Fibroblast of skin of abdomen (primary cell): Measurements from ENCODE around the gene CFAP92.

Experiments
- DNase-seq: peaks from one replicate; pipeline ENCODE4 v3.0.0-alpha.2; 2013

The CFAP92 gene

DNA sequence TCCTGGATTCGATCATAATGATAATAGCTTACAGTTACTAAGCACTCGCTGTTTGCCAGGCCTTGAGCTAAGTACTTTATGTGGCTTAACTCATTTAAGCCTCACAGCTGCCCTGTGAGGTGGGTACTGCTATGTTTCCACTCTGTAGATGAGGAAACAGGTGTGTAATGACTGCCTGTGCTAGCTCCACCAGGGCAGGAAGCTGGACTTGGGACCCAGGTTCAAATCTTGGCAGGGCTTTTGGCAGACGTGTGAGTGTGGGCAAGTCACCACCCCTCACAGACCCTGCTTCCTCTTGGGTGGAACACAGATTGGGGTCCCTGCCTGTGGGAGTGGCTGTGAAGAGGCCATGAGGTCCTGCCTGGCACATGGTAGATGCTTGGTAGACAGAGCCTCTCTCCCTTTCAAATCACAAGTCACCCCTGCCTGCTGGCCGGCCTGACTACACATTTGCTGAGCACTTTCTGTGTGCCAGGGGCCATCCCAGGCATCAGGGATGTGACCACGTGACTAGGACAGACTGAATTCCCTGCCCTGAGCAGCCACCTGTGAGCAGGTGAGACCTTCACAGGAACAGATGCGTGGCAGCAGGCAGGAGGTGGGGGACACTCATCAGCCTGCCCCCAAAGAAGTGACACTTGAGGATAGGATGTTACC lies 10.9 kb upstream of the CFAP92 start:
- DNase-seq: no peak

DNA sequence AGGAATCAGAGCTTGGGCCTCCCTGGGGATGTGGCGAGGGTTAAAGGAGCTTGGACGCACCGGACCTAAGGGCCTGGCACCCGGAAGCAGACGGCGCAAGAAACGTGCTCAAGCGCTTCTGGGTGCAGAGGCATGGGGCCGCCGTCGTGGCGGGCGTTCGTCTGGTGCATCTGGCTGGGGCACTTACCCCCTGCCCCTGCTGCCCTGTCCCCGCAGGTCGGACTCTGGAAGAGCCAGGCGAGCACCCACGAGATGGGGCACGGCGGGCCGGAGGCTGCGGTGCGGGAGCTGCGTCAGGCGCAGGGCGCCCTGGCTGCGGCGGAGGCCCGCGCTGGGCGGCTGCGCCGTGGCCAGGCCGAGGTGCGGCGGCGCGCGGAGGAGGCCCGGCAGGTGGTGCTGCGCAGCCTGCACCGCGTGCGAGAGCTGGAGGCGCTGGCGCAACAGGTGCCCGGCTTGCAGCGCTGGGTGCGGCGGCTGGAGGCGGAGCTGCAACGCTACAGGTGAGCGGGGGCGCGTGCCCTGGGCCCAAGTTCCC lies 9.8 kb upstream of the CFAP92 start:
- DNase-seq: no peak

DNA sequence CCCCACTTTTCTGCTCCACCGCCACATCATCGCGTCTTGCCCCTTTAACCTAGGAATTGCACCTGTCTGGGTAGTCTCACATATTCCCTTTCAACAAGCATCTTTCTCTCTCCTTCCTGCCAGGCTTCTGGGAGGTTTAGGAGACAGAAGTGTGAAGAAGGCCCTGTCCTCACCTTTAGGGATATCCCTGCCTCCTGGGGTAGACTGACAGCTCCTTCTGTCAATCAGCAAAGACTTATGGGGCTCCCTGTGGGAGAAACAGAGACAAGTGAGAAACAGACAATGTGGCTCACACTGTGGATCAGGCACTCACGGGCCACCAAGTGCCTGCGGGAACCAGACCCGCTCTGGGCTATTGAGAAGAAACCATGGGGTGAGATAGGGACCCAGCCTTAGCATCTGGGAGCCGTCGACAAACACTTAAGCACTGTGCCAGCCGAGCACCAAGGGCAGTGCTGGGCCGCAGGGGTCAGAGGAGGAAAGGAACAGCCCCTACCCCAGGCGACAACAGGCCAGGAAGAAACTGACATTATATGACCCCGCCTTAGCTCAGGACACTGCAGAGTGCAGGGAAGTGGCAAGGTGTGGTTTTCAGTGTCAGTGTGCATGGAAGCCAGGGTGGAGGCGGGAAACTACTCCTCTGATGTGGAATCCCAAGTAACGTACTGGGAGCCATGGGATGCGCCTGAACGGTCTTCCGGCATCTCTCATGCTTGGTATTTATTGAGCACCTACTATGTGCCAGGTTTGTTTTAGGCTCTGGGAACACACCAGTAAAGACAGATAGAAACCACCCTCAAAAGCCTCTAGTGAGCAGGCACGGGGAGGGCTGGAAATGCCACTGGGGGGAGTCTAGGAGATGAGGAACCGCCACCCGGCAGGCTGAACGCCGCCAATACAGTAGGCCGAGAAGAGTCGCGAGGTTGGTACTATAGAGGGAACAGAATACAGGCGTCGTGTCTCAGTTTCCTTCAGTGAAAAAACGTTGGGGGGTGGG lies 9.0 kb upstream of the CFAP92 start:
- no peak for DNase-seq

DNA sequence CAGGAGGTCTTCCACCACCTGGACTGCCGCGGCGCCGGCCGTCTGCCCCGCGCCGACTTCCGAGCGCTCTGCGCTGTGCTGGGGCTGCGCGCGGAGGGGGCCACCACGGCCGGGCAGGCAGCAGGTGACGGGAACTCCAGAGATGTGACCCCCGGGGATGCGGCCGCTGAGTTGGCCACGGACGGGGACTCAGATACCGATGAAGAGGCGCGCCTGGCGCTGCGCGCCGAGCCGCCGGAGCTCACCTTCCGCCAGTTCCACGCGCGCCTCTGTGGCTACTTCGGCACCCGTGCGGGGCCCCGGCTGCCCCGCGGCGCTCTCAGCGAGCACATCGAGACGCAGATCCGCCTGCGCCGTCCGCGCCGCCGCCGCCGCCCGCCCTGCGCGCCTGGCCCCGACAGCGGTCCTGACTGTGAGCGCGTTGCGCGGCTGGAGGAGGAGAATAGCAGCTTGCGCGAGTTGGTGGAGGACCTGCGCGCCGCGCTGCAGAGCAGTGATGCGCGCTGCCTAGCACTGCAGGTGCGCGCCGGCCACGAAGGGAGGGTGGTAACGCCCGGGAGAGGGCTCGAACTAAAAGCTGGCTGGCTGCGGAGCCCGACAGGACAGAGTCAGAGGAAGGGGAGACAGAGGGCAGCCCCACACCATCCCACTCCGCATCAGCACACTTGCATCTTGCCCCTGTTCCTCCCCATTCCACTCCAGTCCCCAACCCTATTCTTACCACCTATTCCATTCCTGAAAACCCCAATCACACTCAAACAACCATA lies 8.1 kb upstream of the CFAP92 start:
- no peak for DNase-seq

DNA sequence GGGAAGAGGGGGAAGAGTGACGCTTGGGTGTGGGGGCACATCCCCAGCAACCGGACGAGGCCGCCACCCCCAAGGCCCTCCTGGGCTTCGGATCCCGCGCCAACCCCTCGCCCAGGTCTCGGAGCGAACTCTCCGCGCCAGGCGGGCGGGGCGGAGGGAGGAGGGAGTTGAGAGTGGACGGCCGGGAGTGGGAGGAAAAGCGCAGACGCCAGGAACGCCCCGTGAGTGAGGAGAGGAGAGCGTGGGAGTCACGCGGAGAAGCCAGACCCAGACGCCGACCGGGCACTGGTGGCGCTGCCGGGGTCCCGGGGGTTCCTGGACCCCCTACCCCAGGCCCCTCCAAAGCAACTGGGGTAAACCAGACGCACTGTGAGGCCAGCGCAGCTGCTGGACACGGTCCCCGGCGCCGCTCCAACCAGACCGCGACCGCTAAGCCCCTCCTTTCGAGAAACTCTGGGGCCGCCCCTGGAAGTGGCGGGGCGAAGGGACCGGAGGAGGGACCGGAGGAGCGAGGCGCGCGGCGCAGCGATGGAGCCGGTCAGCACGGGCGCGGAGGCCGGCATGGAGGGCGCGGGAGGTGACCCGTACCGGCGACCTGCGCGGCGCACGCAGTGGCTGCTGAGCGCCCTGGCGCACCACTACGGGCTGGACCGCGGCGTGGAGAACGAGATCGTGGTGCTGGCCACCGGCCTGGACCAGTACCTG lies 7.4 kb upstream of the CFAP92 start, which contains the start of gene EFCC1:
Gene EFCC1, plus strand, starts transcription at position 204 of the 705 bp plus-strand sequence. Its CDS starts 325 bp downstream, at position 529.
- no peak for DNase-seq

DNA sequence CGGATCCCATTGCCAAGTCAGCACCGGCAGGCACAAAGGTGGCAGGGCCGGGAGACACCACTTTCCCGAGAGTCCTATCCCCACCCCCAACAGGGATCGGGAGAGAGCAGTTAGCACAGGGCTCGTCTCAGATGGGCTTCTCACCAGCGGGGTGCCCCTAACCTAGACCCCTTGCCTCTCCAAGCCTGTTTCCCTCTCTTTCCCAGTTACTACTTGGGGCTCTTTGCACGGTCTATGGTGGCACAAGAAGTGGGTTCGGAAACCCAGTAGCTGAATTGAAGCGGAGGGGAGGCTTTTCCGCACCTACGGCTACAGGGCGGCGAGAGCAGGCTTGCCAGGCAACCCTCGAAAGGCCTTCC lies 6.8 kb upstream of the CFAP92 start:
- DNase-seq: no peak

DNA sequence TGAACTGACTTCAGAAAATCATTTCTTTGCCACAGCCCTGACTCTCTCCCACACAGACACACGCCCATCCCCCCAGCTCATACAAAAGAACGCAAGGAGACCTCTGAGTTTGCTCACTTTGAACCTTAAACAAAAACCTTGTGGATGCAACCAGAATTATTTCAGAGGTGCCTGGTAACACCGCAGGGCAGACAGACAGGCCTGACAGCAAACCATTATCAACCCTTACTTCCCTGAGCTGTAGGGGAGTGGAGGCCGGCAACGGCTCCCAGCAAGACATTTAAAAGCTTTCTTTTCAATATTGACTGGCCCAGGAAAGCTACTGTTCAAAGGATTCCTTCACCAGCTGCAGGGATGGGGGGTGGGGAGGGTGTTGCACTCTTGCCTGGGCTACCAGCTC lies 5.2 kb upstream of the CFAP92 start:
- DNase-seq: no peak

DNA sequence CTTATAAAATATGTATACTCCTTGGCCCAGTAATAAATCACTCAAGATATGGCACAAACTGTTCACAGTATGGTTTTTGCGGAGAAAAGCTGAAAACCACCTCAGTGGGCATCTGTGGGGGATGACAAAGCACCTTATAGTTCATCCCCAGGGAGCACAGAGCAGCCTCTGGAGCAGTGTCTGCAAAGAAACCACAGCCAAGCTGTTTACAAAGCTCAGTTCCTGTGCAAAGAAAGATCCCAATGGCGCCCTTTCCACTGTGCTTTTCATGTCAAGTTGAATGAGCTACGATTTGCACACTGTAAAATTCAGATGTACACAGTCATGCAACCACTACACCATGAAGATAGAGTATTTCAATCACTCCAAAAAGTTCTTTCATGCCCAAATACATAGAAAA lies 4.7 kb upstream of the CFAP92 start:
- DNase-seq: no peak

DNA sequence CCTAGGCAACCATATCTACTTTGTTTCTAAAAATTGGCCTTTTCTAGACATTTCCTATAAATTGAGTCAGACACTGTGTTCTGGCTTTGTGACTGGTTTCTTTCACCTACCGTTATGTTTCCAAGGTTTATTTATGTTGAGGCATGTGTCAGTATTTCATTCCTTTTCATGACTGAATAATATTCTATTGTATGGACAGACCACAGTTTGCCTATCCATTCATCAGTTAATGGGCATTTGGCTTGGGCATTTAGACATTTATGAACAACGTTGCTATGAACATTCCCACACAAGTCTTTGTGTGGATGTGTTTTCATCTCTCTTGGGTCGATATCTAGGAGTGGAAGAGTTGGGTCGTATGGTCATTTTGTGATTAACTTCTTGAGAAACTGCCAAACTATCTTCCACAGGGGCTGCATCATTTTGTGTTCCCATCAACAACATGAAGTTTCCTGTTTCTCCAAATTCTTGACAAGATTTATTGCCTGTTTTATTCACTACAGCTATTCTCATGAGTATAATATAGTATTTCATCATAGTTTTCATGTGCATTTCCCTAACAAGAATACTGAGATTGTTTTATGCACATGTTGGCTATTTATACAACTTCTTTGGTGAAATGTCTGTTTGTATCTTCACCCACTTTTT lies 3.7 kb upstream of the CFAP92 start:
- DNase-seq: no peak

DNA sequence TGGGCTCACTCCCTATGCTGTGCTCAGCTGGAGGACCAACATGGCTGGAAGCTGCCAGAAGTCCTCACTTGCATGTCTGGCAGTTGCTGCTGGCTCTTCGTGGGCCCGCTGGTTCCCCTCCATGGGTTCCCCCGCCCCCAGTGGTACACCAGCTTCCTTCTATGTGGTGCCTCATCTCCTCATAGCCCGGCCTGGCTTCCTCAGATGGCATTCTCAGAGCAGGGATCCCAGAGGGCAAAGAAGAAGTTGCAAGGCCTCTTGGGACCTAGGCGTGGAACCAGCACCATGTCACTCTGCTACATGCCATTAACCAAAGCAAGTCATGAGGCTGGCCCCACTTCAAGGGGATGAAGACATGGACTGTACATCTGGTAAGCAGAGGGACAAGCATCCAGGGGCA lies 2.9 kb upstream of the CFAP92 start:
- no peak for DNase-seq

DNA sequence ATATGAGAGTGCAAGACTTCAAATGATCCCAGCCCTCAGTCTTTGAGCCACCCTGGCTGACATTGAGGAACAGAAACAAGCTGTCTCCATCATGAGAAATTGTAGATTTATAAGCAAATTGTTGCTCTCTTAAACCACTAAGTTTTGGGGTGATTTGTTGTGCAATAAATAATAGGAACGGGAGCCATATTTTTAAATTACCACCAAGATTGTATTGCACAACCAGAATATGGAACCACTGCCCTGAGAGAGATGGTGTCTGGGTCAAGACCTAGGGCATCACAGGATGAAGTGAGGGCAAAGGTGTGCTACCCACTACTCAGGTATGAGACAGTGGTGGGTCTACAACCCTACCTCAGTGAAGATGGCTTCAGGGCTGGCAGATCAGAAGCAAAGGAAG lies 2.3 kb upstream of the CFAP92 start:
- DNase-seq: no peak

DNA sequence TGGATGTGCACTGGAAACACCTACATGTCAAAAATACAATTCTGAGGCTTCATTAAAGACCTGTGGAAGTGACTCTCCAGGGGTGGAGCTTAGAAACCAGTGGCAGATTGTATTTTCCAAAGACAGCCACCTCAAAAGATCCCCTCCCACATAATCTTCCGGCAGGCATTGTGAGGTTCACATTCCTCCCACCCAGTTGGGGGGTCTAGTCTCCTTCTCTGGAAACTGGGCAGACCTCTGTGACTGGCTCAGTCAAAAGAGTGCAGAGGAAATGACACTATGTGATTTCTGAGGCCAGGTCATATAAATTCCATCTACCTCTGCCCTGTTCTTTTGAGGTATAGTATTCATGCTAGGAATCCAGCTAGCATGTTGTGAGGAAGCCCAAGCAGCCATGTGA lies 1.9 kb upstream of the CFAP92 start:
- no peak for DNase-seq

DNA sequence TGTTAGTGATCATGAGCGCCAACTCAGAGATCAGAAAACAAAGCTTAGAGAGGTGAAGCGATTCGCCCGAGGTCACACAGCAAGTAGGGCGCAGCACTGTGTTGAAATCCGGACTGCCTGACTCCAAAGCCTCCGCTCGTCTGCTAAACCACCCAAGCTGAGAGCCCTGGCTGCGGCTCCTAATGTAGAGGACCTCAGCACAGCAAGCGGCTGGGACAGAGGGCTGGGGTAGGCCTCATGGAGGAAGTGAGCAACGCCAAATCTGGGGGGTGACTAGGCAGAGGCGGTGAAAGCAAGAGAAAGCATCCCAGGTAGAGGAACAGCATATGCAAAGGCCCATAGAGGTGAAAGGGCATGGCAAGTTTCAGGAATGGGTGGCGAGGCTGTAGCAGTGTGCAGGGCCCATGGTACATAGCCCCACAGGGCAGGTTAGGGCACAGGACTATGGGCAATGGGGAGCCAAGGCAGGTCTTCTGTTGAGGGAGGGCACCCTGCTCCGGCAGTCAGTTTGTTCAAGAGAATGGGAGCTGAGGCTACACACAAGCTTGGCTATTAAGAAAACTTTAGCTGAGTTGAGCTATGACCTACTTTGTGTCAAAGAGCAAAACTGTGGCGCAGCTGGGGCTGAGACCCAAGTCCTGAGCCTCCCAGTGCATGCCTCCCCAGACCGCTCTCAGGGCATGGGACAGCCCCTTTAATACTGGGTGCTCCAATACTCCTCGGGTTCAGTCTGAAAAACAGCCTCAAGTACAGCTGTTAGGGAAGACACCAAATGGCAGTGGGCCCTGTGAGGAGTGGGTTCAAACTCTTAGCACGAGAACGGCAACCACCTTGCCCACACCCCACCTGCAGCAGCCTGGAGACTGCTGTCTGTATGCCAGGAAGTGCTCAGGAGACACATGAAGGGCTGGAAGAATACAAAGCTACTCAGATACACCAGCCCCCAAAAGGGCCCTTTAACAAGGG lies 988 bp upstream of the CFAP92 start:
- DNase-seq: no peak

DNA sequence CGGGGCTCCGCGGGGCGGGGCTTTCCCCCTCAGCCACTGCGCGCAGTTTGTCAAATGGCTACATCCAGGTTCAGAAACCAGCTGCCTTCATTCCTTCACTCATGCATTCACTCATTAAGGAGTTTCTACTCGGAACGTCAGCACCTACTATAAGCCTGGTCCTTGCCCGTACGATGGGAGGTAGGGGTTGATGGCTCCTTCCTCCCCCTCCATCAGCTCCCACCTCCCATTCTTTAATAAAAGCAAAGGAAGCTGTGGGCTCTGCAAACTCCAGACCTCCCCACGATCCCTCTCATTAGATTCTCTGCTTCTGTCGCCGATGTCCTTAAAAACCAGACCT lies 267 bp upstream of the CFAP92 start:
- no peak for DNase-seq

DNA sequence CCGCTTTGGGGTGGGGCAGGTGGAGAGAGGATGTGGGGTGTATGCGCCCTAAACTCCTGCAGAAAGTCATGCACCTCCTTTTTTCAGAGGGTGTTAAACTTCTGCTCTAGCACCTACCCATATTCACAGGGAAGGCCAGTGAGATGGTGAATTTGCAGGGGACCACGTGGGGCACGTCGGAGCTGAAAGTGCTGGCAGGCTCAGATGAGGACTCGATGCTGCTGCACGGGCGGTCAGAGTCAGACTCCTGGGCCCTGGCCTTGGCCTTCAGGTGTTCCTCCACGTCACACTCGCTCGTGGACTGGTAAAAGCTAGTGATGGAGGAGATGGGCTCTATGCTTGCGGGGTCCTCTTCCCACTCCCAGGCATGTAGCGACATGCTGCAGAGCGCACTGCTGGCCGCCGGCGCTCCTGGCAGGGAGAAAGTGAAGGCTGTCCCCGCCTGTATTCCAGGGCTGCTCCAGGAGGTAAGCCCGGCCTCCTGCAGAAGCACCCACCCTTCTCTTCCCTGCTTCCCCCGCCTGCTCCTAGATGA lies 883 bp downstream of the CFAP92 start:
- no peak for DNase-seq

DNA sequence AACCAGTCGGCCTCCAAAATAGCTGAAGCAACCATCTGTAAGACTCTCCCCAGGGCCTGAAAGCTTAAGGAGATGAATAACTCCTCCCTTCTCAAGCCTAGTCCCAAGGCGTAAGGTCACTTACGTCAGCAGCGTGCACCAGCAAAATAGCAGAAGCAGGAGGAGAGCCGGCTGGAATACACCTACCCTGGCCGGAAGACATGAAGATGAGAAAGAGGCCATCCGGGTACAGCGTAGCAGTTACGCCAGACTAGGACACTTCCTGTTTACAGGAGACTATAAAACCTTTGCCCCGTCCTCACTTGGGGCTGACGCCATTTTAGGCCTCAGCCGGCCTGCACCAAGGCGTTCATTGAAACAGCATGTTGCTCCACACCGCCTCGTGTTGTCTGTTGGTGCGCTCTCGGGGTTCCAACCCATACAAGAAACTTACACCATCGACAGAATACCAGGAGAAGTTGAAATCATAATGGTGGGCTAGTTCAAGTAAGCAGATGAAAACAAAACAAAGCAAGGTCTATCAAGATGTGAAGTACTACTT lies 2.5 kb downstream of the CFAP92 start:
- DNase-seq: no peak

DNA sequence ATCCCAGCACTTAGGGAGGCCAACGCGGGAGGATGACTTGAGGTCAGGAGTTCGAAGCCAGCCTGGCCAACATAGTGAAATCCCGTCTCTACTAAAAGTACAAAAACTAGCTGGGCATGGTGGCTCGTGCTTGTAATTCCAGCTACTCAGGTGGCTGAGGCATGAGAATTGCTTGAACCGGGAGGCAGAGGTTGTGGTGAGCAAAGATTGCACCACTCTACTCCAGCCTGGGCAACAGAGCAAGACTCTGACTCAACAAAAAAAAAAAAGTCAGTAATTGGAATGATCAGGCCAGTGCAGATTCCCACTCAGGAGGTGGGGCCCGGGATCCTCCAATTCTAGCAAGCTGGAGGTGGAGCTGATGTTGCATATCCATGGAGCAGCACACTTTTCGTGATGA lies 5.6 kb downstream of the CFAP92 start:
- DNase-seq: no peak

DNA sequence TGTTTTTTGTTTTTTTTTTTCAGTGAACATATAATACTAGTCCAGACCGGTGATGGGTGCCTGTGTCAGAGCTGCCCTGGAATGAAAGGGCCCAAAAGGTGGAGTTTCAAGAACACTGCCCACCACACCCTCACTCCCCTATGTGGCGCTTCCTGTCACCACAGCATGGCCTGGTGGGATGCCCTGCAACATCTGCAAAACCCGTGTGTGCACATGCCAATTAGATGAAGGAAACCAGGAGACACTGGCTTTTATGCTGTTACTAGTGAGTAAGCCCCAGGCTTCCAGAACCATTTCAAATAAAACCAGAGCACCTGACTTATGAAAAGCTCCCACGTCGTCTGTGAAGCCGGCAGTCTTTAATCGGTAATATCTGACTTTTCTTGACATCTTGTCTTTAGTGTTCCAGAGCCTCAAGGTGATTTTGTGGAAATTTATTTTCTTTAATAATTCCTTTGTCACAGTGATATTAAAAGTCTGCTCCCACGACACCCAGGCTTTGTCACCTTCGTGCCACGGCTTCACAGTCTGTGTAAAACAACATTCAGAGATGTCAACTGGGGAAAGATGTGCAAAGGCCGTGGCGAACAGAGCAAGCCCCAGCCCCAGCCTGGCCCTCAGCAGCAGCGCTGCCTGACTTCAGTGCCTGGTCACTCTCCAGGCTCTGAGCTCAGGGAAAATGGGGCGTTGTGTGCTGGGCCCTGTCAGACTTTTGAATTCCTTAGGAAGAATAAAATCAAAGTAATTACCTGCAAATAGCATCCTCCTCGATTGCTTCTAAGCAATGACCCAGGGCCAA lies 6.4 kb downstream of the CFAP92 start:
- DNase-seq: no peak

DNA sequence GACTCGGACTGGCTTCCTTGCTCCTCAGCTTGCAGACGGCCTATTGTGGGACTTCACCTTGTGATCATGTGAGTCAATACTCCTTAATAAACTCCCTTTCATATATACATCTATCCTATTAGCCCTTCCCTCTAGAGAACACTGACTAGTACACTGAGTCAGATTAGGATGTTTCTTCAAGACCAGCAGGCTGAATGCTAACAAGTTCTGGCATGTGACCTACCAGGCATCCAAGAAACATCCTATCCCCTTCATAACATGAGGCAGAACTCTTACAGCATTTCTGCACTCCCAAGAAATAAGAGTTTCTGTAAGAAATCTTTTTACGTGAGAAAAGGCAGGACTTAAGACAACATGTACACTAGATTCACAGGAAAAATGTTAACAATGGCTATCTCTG lies 9.3 kb downstream of the CFAP92 start:
- DNase-seq: no peak
